Raji (cell line): Measurements from ENCODE around the gene ETV1.

Source experiments
- POLR2A ChIP-seq: IDR thresholded peaks from 2 replicates; pipeline ENCODE4 v1.6.1; 2011; ENCODE audit warnings: low read depth, low read length, control low read depth; ENCODE audit not compliant: insufficient read depth

ETV1 gene

DNA sequence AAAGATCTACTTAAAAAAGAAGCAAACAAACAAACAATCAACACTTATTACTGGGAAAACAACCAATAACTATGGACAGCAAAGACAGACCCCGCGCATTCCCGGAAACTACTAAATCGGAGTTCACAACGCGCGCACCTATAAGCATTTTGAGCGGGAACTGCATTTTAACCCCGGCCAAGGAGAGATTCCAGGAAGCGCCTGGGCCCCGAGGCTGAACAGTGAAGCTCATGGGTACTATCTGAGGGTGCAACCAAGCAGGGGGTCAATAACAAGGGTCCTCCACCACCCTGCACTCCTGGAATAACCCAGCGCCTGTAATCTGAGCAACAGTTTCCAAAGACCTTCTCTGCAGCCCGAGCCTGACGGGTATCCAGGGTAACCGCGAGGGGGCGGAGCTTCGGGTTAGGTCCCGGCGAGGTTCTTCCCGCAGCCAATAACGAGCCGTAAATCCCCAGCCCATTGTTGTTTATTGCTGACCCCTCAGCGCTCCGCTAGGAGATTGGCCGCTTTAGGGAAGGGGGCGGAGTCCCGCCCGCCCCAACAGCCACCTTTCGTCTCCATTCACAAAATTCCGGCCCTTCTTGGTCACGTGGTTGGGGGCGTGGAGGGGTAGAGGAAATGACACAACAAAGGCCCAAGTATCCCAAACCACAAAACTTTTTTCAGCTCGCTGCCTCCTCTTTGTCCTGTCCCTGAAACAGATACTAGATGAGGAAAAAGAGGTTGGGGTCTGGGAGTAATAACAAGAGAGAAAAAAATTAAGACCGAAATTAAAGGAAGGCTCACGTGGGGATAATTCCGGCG, 1.7 kb upstream of the ETV1 start:
- no peak for TF ChIP-seq POLR2A

DNA sequence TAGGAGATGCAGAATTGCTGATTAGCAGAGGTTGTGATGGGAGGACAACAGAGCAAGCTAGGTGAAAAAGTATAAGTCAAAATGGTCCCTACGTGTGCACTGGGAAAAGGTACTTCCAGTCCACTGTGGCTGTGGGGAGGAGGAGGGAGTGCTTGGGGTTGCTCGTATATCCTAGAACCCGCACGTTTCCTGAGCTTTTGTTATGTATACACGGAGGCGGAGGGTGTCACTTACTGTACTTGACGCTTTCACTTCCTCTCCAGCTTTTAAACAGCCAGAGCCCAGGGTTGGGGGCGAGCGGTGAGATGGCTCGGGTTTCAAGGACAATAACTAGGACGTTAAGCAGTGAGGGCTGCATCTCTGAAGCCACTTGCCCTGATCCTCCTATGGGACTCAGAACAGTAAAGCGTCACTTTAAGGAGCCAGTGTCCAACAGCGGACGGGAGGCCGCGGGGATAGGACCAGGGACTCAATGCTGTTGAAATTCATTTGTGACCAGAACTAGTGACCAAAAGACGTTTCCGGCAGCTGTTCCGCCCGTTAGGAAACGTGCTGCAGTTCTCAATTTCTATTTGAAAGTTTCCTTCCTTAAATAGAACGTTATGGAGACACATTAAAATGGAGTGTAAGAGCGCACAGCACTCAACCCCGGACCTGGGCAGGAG, 985 bp upstream of the ETV1 start:
- TF ChIP-seq POLR2A, result no peak

DNA sequence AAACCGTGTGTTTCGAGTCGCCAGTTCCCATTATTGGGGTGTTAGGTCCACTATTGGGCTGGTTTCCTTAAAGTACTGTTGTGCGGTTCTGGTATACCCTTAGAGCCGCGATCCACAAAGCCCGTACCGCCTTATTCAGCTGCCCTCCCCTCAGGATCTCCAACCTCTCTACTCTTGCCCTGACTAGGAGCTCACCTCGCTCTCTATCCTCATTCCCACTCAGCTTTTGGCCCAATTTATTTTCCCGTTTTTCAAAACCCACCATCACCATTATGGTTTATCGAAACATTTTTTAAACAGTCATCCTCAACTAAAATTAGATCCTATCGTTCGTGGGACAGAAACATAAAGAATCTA, 461 bp upstream of the ETV1 start:
- TF ChIP-seq POLR2A, result no peak

DNA sequence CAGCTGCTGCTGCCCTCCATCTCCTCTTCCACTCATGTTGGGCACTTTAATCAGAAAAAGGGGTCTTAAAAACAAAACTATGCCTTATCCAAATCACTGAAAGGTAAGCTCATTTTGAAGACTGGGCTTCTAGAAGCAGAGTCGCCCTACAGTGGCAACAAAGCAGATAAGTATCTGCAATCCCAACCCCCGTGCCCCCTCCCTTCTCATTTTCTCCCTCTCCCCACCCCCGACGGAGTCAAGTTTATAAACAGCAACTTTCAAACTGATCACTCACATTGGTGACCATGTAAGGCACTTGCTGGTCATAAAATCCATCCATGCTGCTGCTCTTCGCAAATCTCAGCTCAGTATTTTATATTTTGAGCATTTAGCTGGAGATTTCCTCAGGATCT, 738 bp downstream of the ETV1 start:
- TF ChIP-seq POLR2A, result no peak

DNA sequence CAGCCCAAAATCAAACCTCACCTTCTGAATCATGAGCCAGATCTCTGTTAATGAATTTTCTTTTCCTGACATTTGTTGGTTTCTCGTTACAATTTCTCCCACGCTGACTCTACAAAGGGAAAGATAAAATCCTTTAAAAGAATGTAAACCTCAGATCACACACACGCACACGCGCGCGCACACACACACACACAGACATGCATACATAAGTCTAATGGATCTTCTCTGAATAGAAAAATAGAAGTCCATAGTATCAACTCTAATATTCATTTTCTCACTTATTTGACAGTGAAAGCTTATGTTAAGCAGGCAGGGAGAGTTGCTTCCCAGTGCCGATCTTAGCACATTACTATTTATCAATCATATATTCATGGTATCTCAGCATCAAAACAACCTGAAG, 1.4 kb downstream of the ETV1 start:
- TF ChIP-seq POLR2A, result no peak

DNA sequence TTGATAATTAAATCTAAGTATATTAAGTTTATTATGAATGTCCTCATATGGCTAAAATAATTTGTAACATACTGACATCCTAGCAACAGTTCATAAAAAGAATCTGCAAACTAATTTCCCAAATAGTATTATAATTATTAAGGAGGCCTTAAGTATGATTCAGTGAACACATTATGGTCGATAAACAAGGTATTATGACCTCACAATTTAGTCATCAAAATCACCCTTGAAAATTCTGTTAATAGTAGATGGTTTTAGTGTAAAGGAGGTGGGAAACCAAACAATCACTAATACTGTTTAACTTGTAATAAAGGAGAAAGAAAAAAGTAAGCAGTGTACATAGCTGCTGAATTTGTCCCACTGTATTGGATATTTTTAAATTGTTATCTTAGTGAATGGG, 2.1 kb downstream of the ETV1 start:
- TF ChIP-seq POLR2A, result no peak

DNA sequence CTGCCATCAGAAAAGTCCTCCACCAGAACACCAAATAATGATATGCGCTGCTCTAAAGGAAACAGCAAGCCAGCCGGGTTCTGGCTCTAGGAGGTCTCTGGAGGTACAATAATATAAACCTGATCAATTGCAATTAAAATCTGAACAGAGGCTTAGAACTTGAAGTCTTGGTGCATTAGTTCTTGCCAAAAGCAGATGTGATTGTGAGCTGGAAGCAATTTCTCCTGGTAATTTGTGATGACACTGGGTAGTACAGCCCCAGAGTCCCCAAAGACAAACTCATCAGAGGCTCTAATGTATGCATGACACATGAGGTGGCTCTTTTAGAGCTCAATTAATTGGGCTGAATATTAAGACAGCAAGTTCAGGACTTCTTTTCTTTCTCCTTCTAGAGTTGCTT, 3.3 kb downstream of the ETV1 start:
- no peak for TF ChIP-seq POLR2A

DNA sequence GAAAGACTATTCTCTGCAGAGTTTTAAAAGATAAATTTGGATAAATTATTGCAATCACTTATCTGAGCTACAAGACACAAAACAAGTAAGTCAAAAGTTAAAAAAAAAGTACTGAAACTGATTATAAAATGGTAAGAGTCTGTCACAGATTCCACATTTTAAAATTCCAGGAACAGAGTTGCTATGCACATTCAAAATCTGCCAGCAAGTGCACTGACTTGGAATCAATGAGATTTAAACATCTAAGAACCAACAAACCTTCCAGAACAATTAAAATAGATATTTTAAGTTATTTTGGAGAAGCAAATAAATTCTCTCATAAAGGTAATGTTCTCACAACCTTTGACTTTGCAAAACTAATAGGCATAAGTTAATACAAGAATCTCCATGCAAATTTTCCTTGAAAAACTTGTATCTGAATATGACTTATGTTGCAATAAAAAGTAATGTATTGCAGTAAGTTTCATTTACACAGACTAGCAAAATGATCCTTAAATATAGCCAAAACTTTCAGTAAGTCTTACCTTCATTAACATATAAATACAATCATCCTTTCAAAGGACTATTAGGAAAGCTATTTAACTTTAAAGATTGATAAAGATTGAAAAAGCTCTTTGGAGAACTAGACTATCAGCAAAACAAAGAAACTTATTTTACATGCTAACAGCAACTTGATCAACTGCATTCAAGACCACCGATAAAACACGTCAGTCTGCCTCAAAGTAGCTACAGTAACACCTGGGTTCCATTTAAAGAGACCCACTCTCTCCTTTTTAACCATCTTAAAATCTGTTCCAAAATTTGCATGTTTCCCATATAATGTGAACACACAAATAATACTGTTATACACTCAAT, 4.4 kb downstream of the ETV1 start:
- TF ChIP-seq POLR2A, result no peak

DNA sequence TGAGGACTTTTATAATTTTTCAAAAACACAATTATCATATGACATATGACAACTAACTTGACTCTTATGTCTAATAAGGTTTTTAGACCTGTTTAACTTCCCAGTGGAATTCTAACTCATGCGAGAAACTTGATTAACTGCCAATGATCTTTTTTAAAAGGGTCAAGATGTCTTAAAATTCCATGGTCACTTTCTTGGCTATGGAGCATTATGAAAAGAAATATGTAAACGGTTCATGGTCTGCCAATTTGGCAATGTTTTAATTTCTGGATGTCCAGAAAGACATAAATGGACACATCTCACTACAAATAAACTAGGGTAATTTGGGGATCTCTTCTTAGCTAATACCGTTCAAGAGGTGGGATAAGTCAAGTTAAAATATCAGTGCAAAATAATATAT, 5.4 kb downstream of the ETV1 start:
- TF ChIP-seq POLR2A, result no peak

DNA sequence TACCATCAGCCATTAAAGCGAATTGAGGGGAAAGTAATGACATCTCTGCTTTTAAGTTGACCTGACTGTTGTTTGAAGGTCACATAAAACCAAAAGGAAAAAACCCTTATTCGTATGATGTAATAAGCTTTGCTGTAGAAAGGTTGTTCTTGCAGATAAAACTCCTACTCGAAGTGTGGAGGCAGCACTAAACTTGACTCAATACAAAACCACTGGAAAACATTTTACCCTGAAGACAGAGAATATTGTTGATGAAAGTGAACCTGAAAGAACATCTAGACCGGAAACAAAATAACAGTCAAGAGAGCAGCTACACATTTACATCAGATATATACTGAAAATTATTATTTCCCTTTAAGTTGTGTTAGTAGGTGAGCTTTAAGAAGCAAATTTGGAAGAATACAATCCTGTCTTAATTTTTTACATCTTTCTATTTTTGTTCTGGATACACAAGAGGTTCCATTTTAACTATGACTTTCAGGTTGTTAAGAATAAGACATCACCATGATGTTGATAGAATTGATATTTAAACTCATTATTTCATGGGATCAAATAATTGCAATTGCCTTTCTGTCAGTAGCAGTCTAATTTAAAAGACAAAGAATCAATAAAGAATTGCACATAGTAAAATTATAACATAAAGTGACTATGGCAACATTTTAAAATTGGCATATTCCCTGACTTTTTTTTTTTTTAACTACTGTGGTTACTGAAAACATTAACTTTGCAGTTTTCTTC, 6.4 kb downstream of the ETV1 start:
- no peak for TF ChIP-seq POLR2A

DNA sequence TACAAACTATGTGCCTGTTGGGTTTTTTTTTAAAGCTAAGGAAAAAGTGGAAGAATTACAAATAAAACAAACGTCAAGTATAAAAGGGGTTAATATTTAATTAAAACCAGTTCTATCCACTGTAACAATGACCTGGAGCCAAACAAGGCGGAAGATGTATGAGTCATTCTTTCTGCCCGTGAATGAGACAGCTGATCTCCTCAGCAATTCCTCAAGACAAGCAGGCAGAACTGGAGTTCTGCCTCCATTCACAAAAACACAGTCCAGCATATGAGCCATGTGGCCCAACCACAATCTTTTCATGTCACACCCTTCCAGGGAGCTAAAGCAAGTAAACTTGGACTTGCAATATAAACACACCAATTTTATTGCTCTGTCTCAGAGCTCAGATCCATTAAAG, 8.4 kb downstream of the ETV1 start:
- TF ChIP-seq POLR2A, result no peak

DNA sequence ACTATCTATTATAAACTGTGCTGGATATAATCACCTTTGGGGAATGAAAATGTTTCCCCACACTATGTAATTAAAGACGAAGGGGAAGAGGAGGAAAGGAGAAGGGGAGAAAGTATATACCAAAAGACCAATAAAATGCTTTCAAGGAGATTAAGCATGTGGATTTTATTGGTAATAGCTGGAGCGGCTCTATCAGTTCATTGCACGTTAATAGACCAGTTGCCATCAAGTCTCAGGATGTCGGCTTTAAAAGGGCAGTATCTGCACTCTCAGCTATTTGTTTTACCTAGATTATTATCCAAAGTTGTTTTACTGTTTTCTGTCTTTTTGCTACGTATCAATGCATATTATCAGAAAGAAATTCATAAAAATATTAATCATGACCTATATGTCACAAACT, 9.0 kb downstream of the ETV1 start:
- no peak for TF ChIP-seq POLR2A

DNA sequence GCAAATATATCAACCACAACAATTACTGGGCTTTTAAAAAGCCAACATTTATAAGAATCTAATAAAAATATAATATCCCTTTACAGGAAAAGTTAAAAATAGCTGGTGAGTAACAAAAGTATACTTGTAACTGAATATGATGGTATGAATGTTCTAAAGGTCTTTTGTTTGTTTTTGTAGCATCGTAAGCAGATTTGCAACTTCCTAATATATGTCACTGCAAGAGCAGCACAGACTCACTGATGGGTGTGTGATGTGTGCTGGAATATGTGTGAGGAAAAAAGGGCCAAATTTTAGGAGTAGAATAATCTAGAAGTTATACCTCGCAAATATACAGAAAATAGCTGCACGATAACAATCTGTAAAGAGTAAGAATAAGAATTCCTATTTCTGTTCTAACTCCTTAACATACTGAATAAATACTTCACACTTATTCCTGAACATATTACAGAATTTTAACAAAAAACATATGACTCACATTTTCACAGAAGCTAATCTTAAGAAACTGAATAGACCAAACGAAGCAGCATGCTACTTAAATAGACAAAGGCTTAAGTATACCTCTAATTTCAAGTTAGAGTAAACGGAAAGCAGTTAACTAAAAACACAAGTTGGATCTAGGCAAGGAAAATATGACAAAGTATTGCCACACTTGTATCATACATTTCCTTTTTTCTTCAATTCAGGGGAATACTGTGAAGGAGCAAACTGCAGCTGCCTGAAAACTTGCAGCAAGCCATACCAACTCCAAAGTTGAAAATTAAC, 9.6 kb downstream of the ETV1 start:
- TF ChIP-seq POLR2A, result no peak

DNA sequence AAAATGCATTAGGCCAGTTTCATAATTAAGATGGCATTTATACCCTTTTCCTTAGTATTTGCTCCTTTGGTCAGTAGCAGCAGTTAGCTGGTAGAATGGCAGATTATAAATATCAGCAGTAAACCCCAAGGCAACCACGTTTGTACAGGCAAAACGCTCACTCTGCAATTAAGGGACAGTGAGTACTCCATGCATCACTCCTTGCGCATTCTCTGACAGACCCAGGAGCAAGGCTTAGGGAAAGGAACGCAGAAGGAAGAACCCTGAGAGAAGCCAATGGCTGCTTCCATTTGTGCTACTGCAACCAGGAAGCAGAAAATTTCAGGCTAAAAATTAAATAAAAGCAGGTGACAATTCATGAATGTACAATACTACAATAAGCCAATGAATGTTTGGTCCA, 12.9 kb downstream of the ETV1 start:
- TF ChIP-seq POLR2A, result no peak
